HEK293T (cell line): Measurements from ENCODE around the gene KIRREL1.

Experiments used
- ELF4 ChIP-seq: fragments of 450-650 bp; IDR thresholded peaks from 2 replicates; pipeline ENCODE4 v1.6.1; 2017; ENCODE audit warnings: antibody characterized with exemption
- FOXM1 ChIP-seq: fragments of 450-650 bp; IDR thresholded peaks from 2 replicates; pipeline ENCODE4 v1.6.1; 2017; ENCODE audit warnings: mild to moderate bottlenecking, borderline replicate concordance
- HDGF ChIP-seq: fragments of 450-650 bp; IDR thresholded peaks from 2 replicates; pipeline ENCODE4 v1.6.1; 2017; ENCODE audit warnings: antibody characterized with exemption, borderline replicate concordance
- L3MBTL2 ChIP-seq: fragments of 450-650 bp; conservative IDR thresholded peaks from 2 replicates; pipeline ENCODE4 v1.6.1; 2016; ENCODE audit warnings: mild to moderate bottlenecking
- NFRKB ChIP-seq: fragments of 450-650 bp; IDR thresholded peaks from 2 replicates; pipeline ENCODE4 v1.6.1; 2016; ENCODE audit warnings: mild to moderate bottlenecking, moderate library complexity
- SP1 ChIP-seq: fragments of 450-650 bp; IDR thresholded peaks from 2 replicates; pipeline ENCODE4 v1.6.1; 2017
- SUZ12 ChIP-seq: fragments of 450-650 bp; IDR thresholded peaks from 2 replicates; pipeline ENCODE4 v1.6.1; 2016; ENCODE audit warnings: mild to moderate bottlenecking
- ZNF384 ChIP-seq: fragments of 450-650 bp; IDR thresholded peaks from 2 replicates; pipeline ENCODE4 v1.6.1; 2016
- TF ChIP-seq, protein P1 (sequence below): fragments of 450-650 bp; IDR thresholded peaks from 2 replicates; pipeline ENCODE4 v1.6.1; 2016

DNA sequence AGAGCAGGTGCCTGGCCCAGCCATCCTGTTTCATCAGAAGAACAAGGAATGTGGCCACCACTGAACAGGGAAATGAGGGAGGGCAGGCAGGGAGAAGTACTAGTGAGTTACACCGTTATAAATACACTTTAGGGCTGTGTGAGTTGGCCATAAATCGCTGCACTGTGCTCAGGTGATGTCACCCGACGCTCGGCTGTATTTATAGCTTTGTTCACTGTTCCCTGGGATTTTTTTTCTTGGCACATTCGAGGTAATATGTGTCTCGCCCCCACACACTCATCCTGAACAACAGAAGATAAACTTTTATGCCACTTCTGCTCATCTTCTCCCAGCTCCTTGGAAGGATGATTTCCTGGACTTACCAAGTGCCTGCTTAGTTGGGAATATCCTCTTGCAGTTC lies 9.0 kb upstream of the KIRREL1 start:
- TF ChIP-seq SUZ12 (no peak), FOXM1 (no peak), L3MBTL2 (no peak), ZNF384 (no peak), SP1 (no peak), HDGF (no peak), NFRKB (no peak), ELF4 (no peak)
- TF ChIP-seq, protein P1, sequence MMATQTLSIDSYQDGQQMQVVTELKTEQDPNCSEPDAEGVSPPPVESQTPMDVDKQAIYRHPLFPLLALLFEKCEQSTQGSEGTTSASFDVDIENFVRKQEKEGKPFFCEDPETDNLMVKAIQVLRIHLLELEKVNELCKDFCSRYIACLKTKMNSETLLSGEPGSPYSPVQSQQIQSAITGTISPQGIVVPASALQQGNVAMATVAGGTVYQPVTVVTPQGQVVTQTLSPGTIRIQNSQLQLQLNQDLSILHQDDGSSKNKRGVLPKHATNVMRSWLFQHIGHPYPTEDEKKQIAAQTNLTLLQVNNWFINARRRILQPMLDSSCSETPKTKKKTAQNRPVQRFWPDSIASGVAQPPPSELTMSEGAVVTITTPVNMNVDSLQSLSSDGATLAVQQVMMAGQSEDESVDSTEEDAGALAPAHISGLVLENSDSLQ, result no peak
